Activated CD4-positive, CD25-positive, alpha-beta regulatory T cell treated with anti-CD3 and anti-CD28 coated beads, Interleukin-2, amount 50 U/mL, for 72 hours (primary cell): Measurements from ENCODE around the gene PYGB.
"Not testable (repeated sequence)": the region's sequence is repeated elsewhere in the genome, so short reads cannot be mapped to it uniquely, and the experiment has no call there.

Experiments used
- DNase-seq: peaks from one replicate; pipeline ENCODE4 v3.0.0; 2021

The PYGB gene

GRCh38 chr20:25316506-25317190, 68.8 kb downstream of the PYGB start:
- DNase-seq = no peak

- DNase-seq = no peak
Measured at GRCh38 chr20:25317351-25318075, 69.6 kb downstream of the PYGB start.

GRCh38 chr20:25318471-25319240, 70.8 kb downstream of the PYGB start:
- DNase-seq = no peak

GRCh38 chr20:25319241-25320034, 71.6 kb downstream of the PYGB start:
- DNase-seq = no peak

- DNase-seq = no peak
Measured at GRCh38 chr20:25320035-25320800, 72.3 kb downstream of the PYGB start.

- no peak for DNase-seq
Measured at GRCh38 chr20:25321262-25321831, 73.5 kb downstream of the PYGB start.

- no peak for DNase-seq
Measured at GRCh38 chr20:25321991-25322390, 74.1 kb downstream of the PYGB start.

GRCh38 chr20:25323496-25324246, 75.8 kb downstream of the PYGB start:
- no peak for DNase-seq

- DNase-seq = no peak
Measured at GRCh38 chr20:25324412-25324811, 76.5 kb downstream of the PYGB start.

- DNase-seq = no peak
Measured at GRCh38 chr20:25325073-25325472, 77.2 kb downstream of the PYGB start.

- DNase-seq = no peak
Measured at GRCh38 chr20:25325997-25326396, 78.1 kb downstream of the PYGB start.

GRCh38 chr20:25327521-25328235, 79.8 kb downstream of the PYGB start:
- no peak for DNase-seq

GRCh38 chr20:25328954-25329498, 81.1 kb downstream of the PYGB start:
- DNase-seq = no peak

GRCh38 chr20:25334972-25335371, 87.1 kb downstream of the PYGB start:
- not testable (repeated sequence) for DNase-seq

GRCh38 chr20:25336561-25337422, 88.9 kb downstream of the PYGB start:
- DNase-seq = no peak

- DNase-seq = no peak
Measured at GRCh38 chr20:25338112-25339023, 90.5 kb downstream of the PYGB start.

- no peak for DNase-seq
Measured at GRCh38 chr20:25339608-25340007, 91.7 kb downstream of the PYGB start.

GRCh38 chr20:25340380-25340779, 92.5 kb downstream of the PYGB start:
- no peak for DNase-seq
